IMR-90 (cell line): ENCODE data around the gene SEC24D. TPM values are rescaled to one million over a fixed set of nuclear protein-coding genes. Genes with fewer than 3 reads are reported as not detected.

Experiments
- ATAC-seq: fragments of 200-7000 bp; cut with Tn5 transposase; 2 replicates; pipeline ENCODE4 v1.9.1; 2020; ENCODE audit warnings: low read depth, mild to moderate bottlenecking, moderate library complexity
- BruUV-seq: library from RNA; stranded (reverse); fragments of 400-500 nt; replicated peaks from 2 replicates; lab custom pipeline; 2021; lab: Mats Ljungman, UMichigan
- CTCF ChIA-PET: fragments of 300-600 bp; formaldehyde crosslinking; extraction: SDS; loops from one replicate; lab custom pipeline; 2021; ENCODE audit warnings: antibody characterized with exemption; lab: Yijun Ruan, JAX
- POLR2A ChIA-PET: fragments of 300-600 bp; sonication (Branson Sonifier 250); formaldehyde crosslinking; loops from one replicate; lab custom pipeline; 2022; ENCODE audit warnings: antibody characterized with exemption; ENCODE audit not compliant: unreplicated experiment; lab: Charles Lee
- DNase-seq: peaks from one replicate; pipeline ENCODE4 v3.0.0; 2013
- H2AFZ ChIP-seq: replicated peaks from 2 replicates; pipeline ENCODE3; 2013; ENCODE audit warnings: low read length, mild to moderate bottlenecking; ENCODE audit not compliant: poor library complexity
- H2AK5ac ChIP-seq: 2 replicates; pipeline ENCODE4 v1.6.1; 2013; ENCODE audit warnings: low read depth, low read length, inconsistent platforms
- H2AK9ac ChIP-seq: replicated peaks from 2 replicates; pipeline ENCODE3; 2013; ENCODE audit warnings: mild to moderate bottlenecking, low read depth, low read length, moderate library complexity; ENCODE audit not compliant: poor library complexity
- H2BK120ac ChIP-seq: 2 replicates; pipeline ENCODE4 v1.6.1; 2013; ENCODE audit warnings: low read depth, low read length, inconsistent platforms
- H2BK15ac ChIP-seq: 3 replicates; pipeline ENCODE4 v1.6.1; 2013; ENCODE audit warnings: low read depth, low read length, inconsistent platforms
- H2BK20ac ChIP-seq: 2 replicates; pipeline ENCODE4 v1.6.1; 2013; ENCODE audit warnings: low read depth, mild to moderate bottlenecking, inconsistent platforms, low read length, moderate library complexity
- H2BK5ac ChIP-seq: 2 replicates; pipeline ENCODE4 v1.6.1; 2013; ENCODE audit warnings: mild to moderate bottlenecking, low read depth, low read length, inconsistent platforms; ENCODE audit not compliant: poor library complexity, severe bottlenecking
- H3K14ac ChIP-seq: replicated peaks from 2 replicates; pipeline ENCODE4 v1.6.1; 2013; ENCODE audit warnings: low read depth, low read length, inconsistent platforms
- H3K18ac ChIP-seq: 2 replicates; pipeline ENCODE4 v1.6.1; 2013; ENCODE audit warnings: low read depth, low read length, control low read depth
- H3K23ac ChIP-seq: 2 replicates; pipeline ENCODE4 v1.6.1; 2013; ENCODE audit warnings: low read depth, low read length, inconsistent platforms
- H3K27ac ChIP-seq: 2 replicates; pipeline ENCODE4 v1.5.1; 2013; ENCODE audit warnings: mild to moderate bottlenecking, control low read depth, low read length; ENCODE audit not compliant: insufficient read depth
- H3K27me3 ChIP-seq: 2 replicates; pipeline ENCODE4 v1.6.1; 2013; ENCODE audit warnings: low read length; ENCODE audit not compliant: control insufficient read depth, insufficient read depth
- H3K36me3 ChIP-seq: 2 replicates; pipeline ENCODE4 v1.6.1; 2013; ENCODE audit warnings: low read length, mixed read lengths; ENCODE audit not compliant: control insufficient read depth, insufficient read depth
- H3K4ac ChIP-seq: 2 replicates; pipeline ENCODE4 v1.6.1; 2013; ENCODE audit warnings: low read depth, low read length, inconsistent platforms
- H3K4me1 ChIP-seq: 2 replicates; pipeline ENCODE4 v1.6.1; 2013; ENCODE audit warnings: low read length, mixed read lengths; ENCODE audit not compliant: control insufficient read depth, insufficient read depth
- H3K4me2 ChIP-seq: 2 replicates; pipeline ENCODE4 v1.6.1; 2013; ENCODE audit warnings: low read depth, mild to moderate bottlenecking, control low read depth, low read length, moderate library complexity
- H3K4me3 ChIP-seq: 2 replicates; pipeline ENCODE4 v1.5.1; 2013; ENCODE audit warnings: low read depth, mild to moderate bottlenecking, control low read depth, low read length, moderate library complexity; ENCODE audit not compliant: insufficient read depth
- H3K56ac ChIP-seq: 2 replicates; pipeline ENCODE4 v1.6.1; 2013; ENCODE audit warnings: low read length, inconsistent platforms; ENCODE audit not compliant: insufficient read depth; ENCODE audit errors: extremely low read depth
- H3K79me1 ChIP-seq, 2 experiments: 2 replicates each; pipeline ENCODE4 v1.6.1; 2013; ENCODE audit warnings: low read length in 2 of 2, inconsistent platforms in 1 of 2, low read depth in 1 of 2
- H3K9ac ChIP-seq: 2 replicates; pipeline ENCODE4 v1.6.1; 2013; ENCODE audit warnings: low read depth, low read length, control low read depth
- H3K9me1 ChIP-seq: 2 replicates; pipeline ENCODE4 v1.6.1; 2013; ENCODE audit warnings: low read length, inconsistent platforms; ENCODE audit not compliant: insufficient read depth
- H3K9me3 ChIP-seq: 2 replicates; pipeline ENCODE4 v1.6.1; 2013; ENCODE audit warnings: low read length; ENCODE audit not compliant: control insufficient read depth, insufficient read depth
- H4K20me1 ChIP-seq: 2 replicates; pipeline ENCODE4 v1.6.1; 2013; ENCODE audit warnings: low read length, inconsistent platforms; ENCODE audit not compliant: insufficient read depth
- H4K5ac ChIP-seq: 2 replicates; pipeline ENCODE4 v1.6.1; 2013; ENCODE audit warnings: mild to moderate bottlenecking, low read depth, low read length, control low read depth
- H4K8ac ChIP-seq, 2 experiments: 2 replicates each; pipeline ENCODE4 v1.6.1; 2013; ENCODE audit warnings: low read depth in 2 of 2, low read length in 2 of 2, control low read depth in 1 of 2, inconsistent platforms in 1 of 2
- H4K91ac ChIP-seq: 2 replicates; pipeline ENCODE4 v1.6.1; 2013; ENCODE audit warnings: low read depth, low read length, inconsistent platforms; ENCODE audit not compliant: insufficient read depth
- CTCF ChIP-seq: conservative IDR thresholded peaks from 2 replicates; pipeline ENCODE4 v1.5.1; 2012; ENCODE audit warnings: mild to moderate bottlenecking, low read depth, low read length, improper control_type of control experiment
- ELK1 ChIP-seq: fragments of 150-350 bp; IDR thresholded peaks from 2 replicates; pipeline ENCODE4 v1.6.1; 2016; ENCODE audit warnings: low read depth, mild to moderate bottlenecking, low read length, moderate library complexity, borderline replicate concordance
- FOS ChIP-seq: fragments of 150-350 bp; IDR thresholded peaks from 2 replicates; pipeline ENCODE4 v1.6.1; 2016; ENCODE audit warnings: low read depth, low read length
- POLR2A ChIP-seq: IDR thresholded peaks from 2 replicates; pipeline ENCODE4 v1.6.1; 2012; ENCODE audit warnings: mild to moderate bottlenecking, low read depth, low read length
- RFX5 ChIP-seq: IDR thresholded peaks from 2 replicates; pipeline ENCODE4 v1.8.0; 2012; ENCODE audit warnings: low read depth, mild to moderate bottlenecking, low read length, moderate library complexity
- USF2 ChIP-seq: fragments of 150-350 bp; IDR thresholded peaks from 2 replicates; pipeline ENCODE4 v1.6.1; 2017; ENCODE audit warnings: mild to moderate bottlenecking, antibody characterized with exemption, low read length, low read depth
- WGBS, 2 experiments: methylation state at CpG; one replicate each; pipeline versions ENCODE4 v1.1.5 to v1.1.7; 2013; ENCODE audit warnings: missing lambda C conversion rate in 2 of 2; ENCODE audit not compliant: insufficient read length in 1 of 2; ENCODE audit errors: extremely low coverage in 2 of 2; 5-methylcytosine and 5-hydroxymethylcytosine counted together
- dilution Hi-C: fragments of 300-500 bp; cut with HindIII; formaldehyde crosslinking; loops from one replicate; pipeline ENCODE4 v1.14.3; 2018; ENCODE audit warnings: low sequenced_read_pairs; ENCODE audit not compliant: unreplicated experiment
- in situ Hi-C: fragments of 300-500 bp; cut with MboI; formaldehyde crosslinking; loops from 3 replicates; pipeline ENCODE4 v1.14.3; 2019; ENCODE audit warnings: low sequenced_read_pairs, inconsistent platforms, mixed read lengths
- intact Hi-C: fragments of 100-400 bp; cut with micrococcal nuclease; formaldehyde crosslinking; loops from 2 replicates; pipeline ENCODE4 v1.10.0; 2022
- polyA plus RNA-seq, 3 experiments: library from polyadenylated mRNA; depleted of rRNA; stranded (reverse); fragments of >200 nt; gene quantifications; 2 replicates each; pipeline ENCODE4 v1.2.3, GENCODE V29; 2012; ENCODE audit warnings: low replicate concordance in 1 of 3
- total RNA-seq: library from RNA; depleted of rRNA; stranded (reverse); fragments of >200 nt; gene quantifications from 2 replicates; pipeline ENCODE4 v1.2.3, GENCODE V29; 2012

SEC24D gene
- total and polyA plus RNA-seq, 2 of the 4 experiments (the other 2 are of a cell fraction), result 93.2 to 111 TPM

GRCh38 chr4:118825799-118826198 lies 10.1 kb downstream of the SEC24D start:
- H4K8ac ChIP-seq, result no peak overlapping the region
- H3K14ac ChIP-seq, result no peak overlapping the region
- ChIA-PET CTCF (no interaction called here), POLR2A (no interaction called here)
- H2AK9ac ChIP-seq, result no peak overlapping the region
- H4K20me1 ChIP-seq, result peaks cover 96% of the 10 kb centered on the region
- no peak overlapping the region for H2AK5ac ChIP-seq
- peaks cover 54% of the 10 kb centered on the region for H3K36me3 ChIP-seq
- ATAC-seq (no peak), DNase-seq (no peak)
- WGBS, 2 experiments, result no CpG with 5 or more reads among the region's 3 CpGs
- TF ChIP-seq CTCF (no peak), RFX5 (no peak), USF2 (no peak), ELK1 (no peak), POLR2A (no peak), FOS (no peak)
- no peak overlapping the region for H4K5ac ChIP-seq
- H4K91ac ChIP-seq, result no peak overlapping the region
- no peak overlapping the region for H3K23ac ChIP-seq
- no peak overlapping the region for H3K27ac ChIP-seq
- no peak overlapping the region for H2BK20ac ChIP-seq
- no peaks in the 10 kb centered on the region for H3K27me3 ChIP-seq
- H3K4ac ChIP-seq, result no peak overlapping the region
- no peak overlapping the region for H2BK15ac ChIP-seq
- H3K4me1 ChIP-seq, result peaks cover 16% of the 10 kb centered on the region
- no peak overlapping the region for H3K9ac ChIP-seq
- H3K9me3 ChIP-seq, result no peaks in the 10 kb centered on the region
- H3K56ac ChIP-seq, result no peak overlapping the region
- no peak overlapping the region for H2BK5ac ChIP-seq
- dilution Hi-C loops, result no loop called here
- no peak overlapping the region for H2AFZ ChIP-seq
- in situ Hi-C loops, result no loop called here
- peaks cover 0 to 34% of the 10 kb centered on the region in 2 experiments; a peak in 2 of 4 replicates for H3K79me1 ChIP-seq
- H3K18ac ChIP-seq, result no peak overlapping the region
- H3K4me3 ChIP-seq, result no peak overlapping the region
- H3K9me1 ChIP-seq, result peaks cover 20% of the 10 kb centered on the region
- BruUV-seq, result no TSS peak
- intact Hi-C loops, result no loop called here
- H3K4me2 ChIP-seq, result no peak overlapping the region
- no peak overlapping the region for H2BK120ac ChIP-seq
